Suprapubic skin (tissue), 4 donors: ENCODE results near the gene ZBTB16.

Experiments used
- CTCF ChIP-seq, 2 donors: fragments of 200-600 bp in 1 of 2; fragments of 450-650 bp in 1 of 2; sonication (generic) in 1 of 2; IDR thresholded peaks; one replicate each; pipeline ENCODE4 v1.5.1; 2016 to 2019; ENCODE audit warnings: antibody characterized with exemption in 2 of 2, mild to moderate bottlenecking in 1 of 2, moderate library complexity in 1 of 2
- POLR2A ChIP-seq, 2 donors: fragments of 450-650 bp; IDR thresholded peaks; one replicate each; pipeline ENCODE4 v1.6.1; 2017; ENCODE audit warnings: antibody characterized with exemption in 2 of 2, mild to moderate bottlenecking in 2 of 2, moderate library complexity in 2 of 2
- POLR2AphosphoS5 ChIP-seq, 3 donors: sonication (generic); formaldehyde crosslinking; IDR thresholded peaks; one replicate each; pipeline ENCODE4 v1.6.1; 2017; ENCODE audit warnings: antibody characterized with exemption in 3 of 3

GRCh38 chr11:114047327-114047726 is 12.2 kb upstream of the ZBTB16 start:
- no peak for TF ChIP-seq POLR2A (IDR thresholded peaks at IDR 0.05)
- TF ChIP-seq CTCF (IDR thresholded peaks at IDR 0.05) = no peak
- TF ChIP-seq POLR2AphosphoS5 (IDR thresholded peaks at IDR 0.05) = no peak
